ENCODE results near the gene CARNS1. TPM values are rescaled to one million over a fixed set of nuclear protein-coding genes. Genes with fewer than 3 reads are reported as not detected.

The CARNS1 gene
- total and polyA plus RNA-seq, 10 of the 15 experiments (the other 5 are each of a cell fraction or from before 2014, with no cell fraction given) = 0.02 to 0.14 (median 0.10) TPM; not detected in 3

GRCh38 chr11:67463680-67464410 lies 48.4 kb downstream of the CARNS1 start:
- Histone ChIP-seq H3K79me2 (ENCODE audit: control insufficient read depth, insufficient read depth, low read length) (peaks cover 14% of the 10 kb centered on the region), H3K4me1 (ENCODE audit: control insufficient read depth, insufficient read depth, low read length) (peaks cover 41% of the 10 kb centered on the region), H3K4me2 (ENCODE audit: control insufficient read depth, insufficient read depth) (peak overlapping the region; percentile 97), H2AFZ (ENCODE audit: control insufficient read depth, low read depth, low read length) (peak overlapping the region; percentile 79; the same call in 1 of the 2 replicates), H3K4me3 (peak overlapping the region; percentile 74), H3K36me3 (ENCODE audit: control insufficient read depth in 2 of 2, insufficient read depth in 2 of 2, low read length in 1 of 2) (no peaks in the 10 kb centered on the region; a peak in 1 of 4 replicates), H3K9ac (ENCODE audit: control insufficient read depth, insufficient read depth, low read length) (peak overlapping the region; percentile 64; the same call in 1 of the 2 replicates), H3K27ac (ENCODE audit: control insufficient read depth, insufficient read depth) (peak overlapping the region; percentile 77), H3K9me3 (replicated peaks; ENCODE audit: control insufficient read depth, insufficient read depth, low read length) (no peaks in the 10 kb centered on the region), H3K27me3 (replicated peaks in 1 of 2; ENCODE audit: control insufficient read depth in 2 of 2, insufficient read depth in 2 of 2, low read length in 1 of 2) (no peaks in the 10 kb centered on the region), H4K20me1 (ENCODE audit: control insufficient read depth, insufficient read depth) (no peaks in the 10 kb centered on the region)
- CTCF ChIA-PET = interaction anchor here (0.6 to 1.4 kb wide), 2 partner anchors 14 to 63 kb away, joined by 3 read pairs; no protein-coding TSS in a partner anchor
- in situ Hi-C loops (cut with MboI) (no loop called here), intact Hi-C loops (cut with micrococcal nuclease; ENCODE audit: unreplicated experiment) (no loop called here)
- FAIRE-seq (no peak), DNase-seq (ENCODE audit: low read depth, low spot score) (no peak), ATAC-seq (no peak)
- BruUV-seq (replicated peaks) = no TSS peak
- 51% methylated on average over 20 of the region's 20 CpGs for WGBS (ENCODE audit: insufficient coverage, insufficient replicate concordance, low lambda C conversion rate, missing lambda C conversion rate)
- TF ChIP-seq SMARCA5 (IDR thresholded peaks at IDR 0.05) = 0 out of 2 replicates have a peak, but pooled peaks have one; percentile 12
- no peak for TF ChIP-seq MTA2 (IDR thresholded peaks at IDR 0.05; ENCODE audit: low read depth)
- no peak for TF ChIP-seq ZBTB11 (CRISPR knock-in tag; IDR thresholded peaks at IDR 0.05)
- no peak for TF ChIP-seq DPF2 (IDR thresholded peaks at IDR 0.05)
- TF ChIP-seq NR2F1 (conservative IDR thresholded peaks at IDR 0.05) = no peak
- TF ChIP-seq BRCA1 (IDR thresholded peaks at IDR 0.05; ENCODE audit: low read depth, low read length) = no peak
- peak; percentile 56 for TF ChIP-seq POLR2A (IDR thresholded peaks at IDR 0.05; ENCODE audit: low read depth, low read length)
- 0 out of 2 replicates have a peak, but pooled peaks have one; percentile 10 for TF ChIP-seq BACH1 (IDR thresholded peaks at IDR 0.05; ENCODE audit: borderline replicate concordance)
- TF ChIP-seq SIN3A (IDR thresholded peaks at IDR 0.05; ENCODE audit: low read depth, low read length) = 0 out of 2 replicates have a peak, but pooled peaks have one; percentile 4
- TF ChIP-seq PML (IDR thresholded peaks at IDR 0.05; ENCODE audit: low read length) = no peak
- no peak for TF ChIP-seq POU2F2 (IDR thresholded peaks at IDR 0.05; ENCODE audit: borderline replicate concordance, low read depth, low read length)
- TF ChIP-seq GATAD2B (conservative IDR thresholded peaks at IDR 0.05; ENCODE audit: low read depth) = 0 out of 2 replicates have a peak, but pooled peaks have one; percentile 15
- TF ChIP-seq, protein P1, sequence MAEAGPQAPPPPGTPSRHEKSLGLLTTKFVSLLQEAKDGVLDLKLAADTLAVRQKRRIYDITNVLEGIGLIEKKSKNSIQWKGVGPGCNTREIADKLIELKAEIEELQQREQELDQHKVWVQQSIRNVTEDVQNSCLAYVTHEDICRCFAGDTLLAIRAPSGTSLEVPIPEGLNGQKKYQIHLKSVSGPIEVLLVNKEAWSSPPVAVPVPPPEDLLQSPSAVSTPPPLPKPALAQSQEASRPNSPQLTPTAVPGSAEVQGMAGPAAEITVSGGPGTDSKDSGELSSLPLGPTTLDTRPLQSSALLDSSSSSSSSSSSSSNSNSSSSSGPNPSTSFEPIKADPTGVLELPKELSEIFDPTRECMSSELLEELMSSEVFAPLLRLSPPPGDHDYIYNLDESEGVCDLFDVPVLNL (IDR thresholded peaks at IDR 0.05; ENCODE audit: low read depth, low read length) = no peak
- SMC1A ChIA-PET (ENCODE audit: uncharacterized antibody, unreplicated experiment) = no interaction called here
- POLR2A ChIA-PET = interaction anchor here (0.6 to 6.3 kb wide), 4 partner anchors 21 to 61 kb away, joined by 3 to 50 read pairs (median 22); partner anchors contain the start of genes CORO1B, PPP1CA, PTPRCAP and RPS6KB2
- RAD21 ChIA-PET (ENCODE audit: unreplicated experiment) = interaction anchor here (1.4 kb wide), 1 partner anchor 26 kb away, joined by 3 read pairs; the partner anchor contains the start of gene PTPRCAP
